Chondrocyte (in vitro differentiated cells): ENCODE results near the gene KCNK17. TPM values are rescaled to one million over a fixed set of nuclear protein-coding genes. Genes with fewer than 3 reads are reported as not detected.

Experiments
- DNase-seq: peaks from one replicate; pipeline ENCODE4 v3.0.0; 2021; ENCODE audit warnings: mixed read lengths, low spot score
- H3K27ac Mint-ChIP-seq: one replicate; pipeline ENCODE4 v1.8.0; 2021; ENCODE audit warnings: mild to moderate bottlenecking, moderate library complexity, mixed read lengths; ENCODE audit not compliant: unreplicated experiment
- H3K27me3 Mint-ChIP-seq: 2 replicates; pipeline ENCODE4 v1.8.0; 2021; ENCODE audit warnings: low read depth, mixed read lengths
- H3K36me3 Mint-ChIP-seq: 2 replicates; pipeline ENCODE4 v1.8.0; 2021; ENCODE audit warnings: low read depth, mixed read lengths
- H3K4me1 Mint-ChIP-seq: 2 replicates; pipeline ENCODE4 v1.8.0; 2021; ENCODE audit warnings: low read depth, mild to moderate bottlenecking, mixed read lengths
- H3K4me3 Mint-ChIP-seq: one replicate; pipeline ENCODE4 v1.8.0; 2021; ENCODE audit warnings: mild to moderate bottlenecking, moderate library complexity, mixed read lengths; ENCODE audit not compliant: unreplicated experiment
- H3K9me3 Mint-ChIP-seq: 2 replicates; pipeline ENCODE4 v1.8.0; 2021; ENCODE audit warnings: low read depth, mixed read lengths
- CTCF ChIP-seq: fragments of 200-600 bp; sonication (generic); IDR thresholded peaks from 2 replicates; pipeline ENCODE4 v1.5.0; 2021; ENCODE audit warnings: antibody characterized with exemption, mild to moderate bottlenecking, moderate library complexity
- total RNA-seq: library from RNA; stranded (reverse); gene quantifications from 3 replicates; pipeline ENCODE4 v1.2.1, GENCODE V29; 2021

KCNK17 gene
- total RNA-seq, 1 donor from 2014 or later = not detected

GRCh38 chr6:39260456-39260855 is 53.8 kb downstream of the KCNK17 start:
- Mint-ChIP-seq H3K4me1 (no peaks in the 10 kb centered on the region), H3K4me3 (no peak overlapping the region), H3K27me3 (peaks cover 20% of the 10 kb centered on the region), H3K36me3 (no peaks in the 10 kb centered on the region), H3K27ac (no peak overlapping the region), H3K9me3 (no peaks in the 10 kb centered on the region)
- no peak for TF ChIP-seq CTCF
- no peak for DNase-seq

- Mint-ChIP-seq H3K36me3 (no peaks in the 10 kb centered on the region), H3K27me3 (peaks cover 33% of the 10 kb centered on the region), H3K4me3 (no peak overlapping the region), H3K27ac (no peak overlapping the region), H3K4me1 (no peaks in the 10 kb centered on the region), H3K9me3 (peaks cover 13% of the 10 kb centered on the region)
- no peak for DNase-seq
- TF ChIP-seq CTCF = no peak
Observed at GRCh38 chr6:39256294-39256940, 57.8 kb downstream of the KCNK17 start.

GRCh38 chr6:39254999-39255535 is 59.2 kb downstream of the KCNK17 start:
- Mint-ChIP-seq H3K27me3 (peaks cover 40% of the 10 kb centered on the region), H3K4me1 (no peaks in the 10 kb centered on the region), H3K4me3 (no peak overlapping the region), H3K36me3 (no peaks in the 10 kb centered on the region), H3K27ac (no peak overlapping the region), H3K9me3 (peaks cover 13% of the 10 kb centered on the region)
- DNase-seq = no peak
- no peak for TF ChIP-seq CTCF

GRCh38 chr6:39251406-39251805 is 62.8 kb downstream of the KCNK17 start:
- Mint-ChIP-seq H3K4me3 (no peak overlapping the region), H3K4me1 (no peaks in the 10 kb centered on the region), H3K27me3 (peaks cover 34% of the 10 kb centered on the region), H3K9me3 (peaks cover 13% of the 10 kb centered on the region), H3K27ac (no peak overlapping the region), H3K36me3 (no peaks in the 10 kb centered on the region)
- DNase-seq = no peak
- no peak for TF ChIP-seq CTCF

GRCh38 chr6:39250507-39250906 is 63.7 kb downstream of the KCNK17 start:
- peaks cover 31% of the 10 kb centered on the region for H3K27me3 Mint-ChIP-seq
- DNase-seq = no peak
- no peak overlapping the region for H3K4me3 Mint-ChIP-seq
- no peaks in the 10 kb centered on the region for H3K4me1 Mint-ChIP-seq
- no peak overlapping the region for H3K27ac Mint-ChIP-seq
- TF ChIP-seq CTCF = no peak
- H3K9me3 Mint-ChIP-seq = peaks cover 13% of the 10 kb centered on the region
- no peaks in the 10 kb centered on the region for H3K36me3 Mint-ChIP-seq
